GM18526 (cell line): ENCODE measurements around the gene TAF1D.

Source experiments
- POLR2A ChIP-seq: IDR thresholded peaks from 3 replicates; pipeline ENCODE4 v1.6.1; 2011; ENCODE audit not compliant: insufficient read length; ENCODE audit errors: extremely low read depth

The TAF1D gene

DNA sequence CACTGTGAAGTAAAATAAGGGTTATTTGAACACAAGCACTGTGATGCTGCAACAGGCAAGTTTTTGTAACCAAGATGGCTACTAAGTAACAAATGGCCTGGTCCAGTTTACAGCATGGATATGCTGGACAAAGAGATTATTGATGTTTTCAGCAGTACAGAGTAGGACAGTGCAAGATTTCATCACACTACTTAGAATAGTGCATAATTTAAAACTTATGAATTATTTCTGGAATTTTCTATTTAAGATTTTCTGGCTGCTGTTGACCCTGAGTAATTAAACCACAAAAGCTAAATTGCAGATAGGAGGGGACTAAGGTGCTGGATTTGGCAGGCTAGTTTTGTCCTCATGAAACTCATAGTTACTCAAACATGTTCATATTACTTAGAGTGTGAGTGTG, 46.7 kb downstream of the TAF1D start:
- TF ChIP-seq POLR2A: no peak

GRCh38 chr11:93694109-93694508, 47.2 kb downstream of the TAF1D start:
- TF ChIP-seq POLR2A: no peak

GRCh38 chr11:93689240-93689639, 52.1 kb downstream of the TAF1D start:
- no peak for TF ChIP-seq POLR2A

DNA sequence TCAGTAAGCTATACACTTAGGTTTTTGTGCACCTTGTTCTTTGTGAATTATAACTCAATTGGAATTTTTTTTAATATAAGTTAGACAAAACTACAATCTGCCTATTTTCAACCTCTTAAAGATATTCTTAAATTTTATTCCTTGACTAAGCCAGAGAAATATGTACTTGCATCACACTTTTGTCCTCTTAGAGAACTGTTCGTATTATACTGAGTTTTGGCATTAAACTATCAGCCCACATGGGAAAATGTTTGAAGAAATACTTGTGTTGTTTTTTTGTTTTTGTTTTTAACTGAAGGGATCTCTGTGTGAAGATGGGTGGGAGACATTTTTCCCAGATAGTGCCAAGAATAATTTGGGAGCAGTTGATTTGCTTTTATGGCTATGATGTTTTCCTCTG, 54.5 kb downstream of the TAF1D start:
- no peak for TF ChIP-seq POLR2A

GRCh38 chr11:93686226-93686625, 55.1 kb downstream of the TAF1D start:
- TF ChIP-seq POLR2A: no peak
